GM18858 (cell line): ENCODE results near the gene NRIP2.

ENCODE experiments used
- ATAC-seq: cut with Tn5 transposase; IDR thresholded peaks from one replicate; pipeline ENCODE4 v1.9.1; 2021; ENCODE audit not compliant: unreplicated experiment

Gene NRIP2

GRCh38 chr12:2811801-2812200 is 23.0 kb downstream of the NRIP2 start:
- no peak for ATAC-seq

- ATAC-seq = no peak
Observed at GRCh38 chr12:2806700-2807099, 28.1 kb downstream of the NRIP2 start.

- ATAC-seq = no peak
Observed at GRCh38 chr12:2805143-2805520, 29.7 kb downstream of the NRIP2 start.

GRCh38 chr12:2804393-2805142 is 30.3 kb downstream of the NRIP2 start:
- ATAC-seq = no peak

- no peak for ATAC-seq
Observed at GRCh38 chr12:2803635-2804392, 31.0 kb downstream of the NRIP2 start.

- ATAC-seq = no peak
Observed at GRCh38 chr12:2801044-2801783, 33.6 kb downstream of the NRIP2 start.

GRCh38 chr12:2800046-2800570 is 34.7 kb downstream of the NRIP2 start:
- no peak for ATAC-seq

GRCh38 chr12:2797721-2798418 is 37.0 kb downstream of the NRIP2 start:
- ATAC-seq = no peak

GRCh38 chr12:2796187-2796666 is 38.6 kb downstream of the NRIP2 start:
- ATAC-seq = no peak

- ATAC-seq = peak; percentile 38
Observed at GRCh38 chr12:2795291-2796186, 39.3 kb downstream of the NRIP2 start.

- ATAC-seq = peak; percentile 51
Observed at GRCh38 chr12:2794736-2795289, 40.0 kb downstream of the NRIP2 start, which contains the start of gene FKBP4. TSS of gene FKBP4 (plus strand) at chr12:2794970. CDS start at chr12:2795140, 170 bp downstream.

- ATAC-seq = no peak
Observed at GRCh38 chr12:2794191-2794735, 40.6 kb downstream of the NRIP2 start.

- ATAC-seq = no peak
Observed at GRCh38 chr12:2793561-2793960, 41.3 kb downstream of the NRIP2 start.

GRCh38 chr12:2792671-2793500 is 41.9 kb downstream of the NRIP2 start:
- no peak for ATAC-seq

- no peak for ATAC-seq
Observed at GRCh38 chr12:2791089-2791488, 43.7 kb downstream of the NRIP2 start.

GRCh38 chr12:2785017-2785416 is 49.8 kb downstream of the NRIP2 start:
- ATAC-seq = no peak

GRCh38 chr12:2783936-2784600 is 50.8 kb downstream of the NRIP2 start:
- no peak for ATAC-seq

- no peak for ATAC-seq
Observed at GRCh38 chr12:2779281-2779680, 55.6 kb downstream of the NRIP2 start.
